K562 (cell line): ENCODE results near the gene IRF9. TPM values are rescaled to one million over a fixed set of nuclear protein-coding genes. Genes with fewer than 3 reads are reported as not detected.

Source experiments
- CC2D1A ChIP-seq: fragments of 450-650 bp; IDR thresholded peaks from 2 replicates; pipeline ENCODE4 v1.6.1; 2017; ENCODE audit warnings: mild to moderate bottlenecking
- E2F4 ChIP-seq: sonication (generic); formaldehyde crosslinking; IDR thresholded peaks from 2 replicates; pipeline ENCODE4 v1.8.0; 2022; ENCODE audit warnings: mild to moderate bottlenecking, low read depth, missing genetic modification reagents
- E2F6 ChIP-seq, 2 experiments: IDR thresholded peaks; 2 replicates each; pipeline ENCODE4 v1.6.1; 2011; ENCODE audit warnings: borderline replicate concordance in 1 of 2, control low read depth in 1 of 2, low read depth in 1 of 2, low read length in 1 of 2, mild to moderate bottlenecking in 1 of 2, mixed read lengths in 1 of 2, moderate library complexity in 1 of 2; ENCODE audit not compliant: insufficient read depth in 1 of 2, insufficient read length in 1 of 2, poor library complexity in 1 of 2, severe bottlenecking in 1 of 2; ENCODE audit errors: extremely low read depth in 1 of 2
- FOXA3 ChIP-seq, 2 experiments: fragments of 450-650 bp in 1 of 2; sonication (generic) in 1 of 2; formaldehyde crosslinking; IDR thresholded peaks in 1 of 2; conservative IDR thresholded peaks in 1 of 2; 2 replicates each; pipeline versions ENCODE4 v1.4.0 to v1.8.0; 2020 to 2022; ENCODE audit warnings: mild to moderate bottlenecking in 2 of 2, missing genetic modification reagents in 1 of 2
- GTF2A2 ChIP-seq: IDR thresholded peaks from 2 replicates; pipeline ENCODE4 v1.6.1; 2016; ENCODE audit warnings: mild to moderate bottlenecking, missing genetic modification characterization, missing compliant biosample characterization
- HMBOX1 ChIP-seq: sonication (generic); IDR thresholded peaks from 2 replicates; pipeline ENCODE4 v1.6.1; 2016
- MLLT1 ChIP-seq, 2 experiments: fragments of 450-650 bp; IDR thresholded peaks; 2 replicates each; pipeline ENCODE4 v1.6.1; 2016
- POLR2AphosphoS5 ChIP-seq: IDR thresholded peaks from 2 replicates; pipeline ENCODE4 v1.6.1; 2011; ENCODE audit warnings: mild to moderate bottlenecking, low read depth, low read length, moderate library complexity; ENCODE audit not compliant: control insufficient read depth, insufficient read depth
- RBBP5 ChIP-seq: fragments of 200-600 bp; sonication (generic); IDR thresholded peaks from 2 replicates; pipeline ENCODE4 v1.6.1; 2012; ENCODE audit warnings: borderline replicate concordance, mild to moderate bottlenecking, low read length, control low read depth, inconsistent platforms; ENCODE audit not compliant: insufficient read depth, poor library complexity, severe bottlenecking
- RFX7 ChIP-seq: fragments of 250-450 bp; sonication (Bioruptor Pico); IDR thresholded peaks from 2 replicates; pipeline ENCODE4 v1.5.1; 2021; ENCODE audit warnings: mild to moderate bottlenecking
- SLC30A9 ChIP-seq: fragments of 250-450 bp; sonication (Bioruptor Pico); IDR thresholded peaks from 2 replicates; pipeline ENCODE4 v1.8.0; 2022; ENCODE audit warnings: mild to moderate bottlenecking, moderate library complexity
- SREBF2 ChIP-seq: sonication (generic); formaldehyde crosslinking; IDR thresholded peaks from 2 replicates; pipeline ENCODE4 v1.4.0; 2020; ENCODE audit warnings: mild to moderate bottlenecking, missing genetic modification reagents
- THRAP3 ChIP-seq: fragments of 450-650 bp; IDR thresholded peaks from 2 replicates; pipeline ENCODE4 v1.6.1; 2016; ENCODE audit warnings: mild to moderate bottlenecking, inconsistent platforms, borderline replicate concordance
- YY1 ChIP-seq, 3 experiments: IDR thresholded peaks; 2 replicates each; pipeline ENCODE4 v1.6.1; 2011; ENCODE audit warnings: low read length in 2 of 3, mild to moderate bottlenecking in 2 of 3, moderate library complexity in 2 of 3, borderline replicate concordance in 1 of 3, control low read depth in 1 of 3, low read depth in 1 of 3; ENCODE audit not compliant: insufficient read depth in 3 of 3, insufficient replicate concordance in 2 of 3, control insufficient read depth in 1 of 3, insufficient read length in 1 of 3; ENCODE audit errors: extremely low read depth in 1 of 3
- ZNF280B ChIP-seq: fragments of 250-450 bp; sonication (Bioruptor Pico); IDR thresholded peaks from 2 replicates; pipeline ENCODE4 v1.5.1; 2021; ENCODE audit warnings: mild to moderate bottlenecking
- ZNF449 ChIP-seq: fragments of 250-450 bp; sonication (Bioruptor Pico); IDR thresholded peaks from 2 replicates; pipeline ENCODE4 v1.8.0; 2022; ENCODE audit warnings: moderate library complexity, mild to moderate bottlenecking, inconsistent platforms
- ZNF780A ChIP-seq: fragments of 250-450 bp; sonication (Bioruptor Pico); IDR thresholded peaks from 2 replicates; pipeline ENCODE4 v1.5.0; 2021; ENCODE audit warnings: mild to moderate bottlenecking
- polyA plus RNA-seq, 8 experiments: library from polyadenylated mRNA; depleted of rRNA in 4 of 8; stranded (reverse) in 5 of 8; unstranded in 3 of 8; fragments of >200 nt; fragmentation: Nextera tagmentation in 2 of 8; fragmentation: Illumina TruSeq in 1 of 8; extraction: Ambion mirVana in 2 of 8; extraction: Trizol in 1 of 8; gene quantifications; 2 replicates each; pipeline versions ENCODE4 v1.2.1 to v1.2.3, GENCODE V29; 2011 to 2014; ENCODE audit warnings: inconsistent platforms in 1 of 8, missing spikeins in 1 of 8
- total RNA-seq, 7 experiments: library from RNA; depleted of rRNA in 6 of 7; stranded (reverse); fragments of >200 nt in 6 of 7; fragmentation: Illumina TruSeq in 2 of 7; extraction: Trizol in 2 of 7; gene quantifications; 2 replicates each; pipeline versions ENCODE4 v1.2.1 to v1.2.3, GENCODE V29; 2011 to 2021; ENCODE audit warnings: low replicate concordance in 1 of 7

The IRF9 gene
- total and polyA plus RNA-seq, 9 of the 15 experiments (the other 6 are each of a cell fraction or from before 2014, with no cell fraction given) = 0.79 to 14.8 (median 6.1) TPM

GRCh38 chr14:24141097-24141880 is 19.8 kb upstream of the IRF9 start, which contains the start of gene EMC9 (continued):
- TF ChIP-seq CC2D1A = peak; percentile 100
- TF ChIP-seq E2F6 (IDR thresholded peaks at IDR 0.05; ENCODE audit: borderline replicate concordance in 1 of 2, extremely low read depth in 1 of 2, insufficient read depth in 1 of 2, insufficient read length in 1 of 2, low read depth in 1 of 2, low read length in 1 of 2, poor library complexity in 1 of 2, severe bottlenecking in 1 of 2) = peak in 1 of 2 experiments; percentile 21
- no peak for TF ChIP-seq ZNF780A (CRISPR knock-in tag)
- no peak for TF ChIP-seq HMBOX1
- no peak for TF ChIP-seq SLC30A9 (CRISPR knock-in tag)
- TF ChIP-seq SREBF2 (CRISPR knock-in tag) = no peak
- TF ChIP-seq YY1 (IDR thresholded peaks at IDR 0.05; ENCODE audit: borderline replicate concordance in 1 of 3, control insufficient read depth in 1 of 3, extremely low read depth in 1 of 3, insufficient read depth in 3 of 3, insufficient read length in 1 of 3, insufficient replicate concordance in 2 of 3, low read depth in 1 of 3, low read length in 2 of 3) = peak in 1 of 3 experiments; percentile 13
- no peak for TF ChIP-seq ZNF449
- TF ChIP-seq E2F4 (CRISPR knock-in tag) = no peak
- TF ChIP-seq RBBP5 = peak; percentile 56
- no peak for TF ChIP-seq THRAP3
- TF ChIP-seq MLLT1 (IDR thresholded peaks at IDR 0.05) = peak in 1 of 2 experiments; percentile 98; a peak in 2 of 4 replicates
- TF ChIP-seq RFX7 (CRISPR knock-in tag) = no peak
- TF ChIP-seq ZNF280B = no peak
- no peak for TF ChIP-seq FOXA3 (CRISPR knock-in tag; conservative IDR thresholded peaks at IDR 0.05 in 1 of 2, IDR thresholded peaks at IDR 0.05 in 1 of 2)
- no peak for TF ChIP-seq GTF2A2 (tag)
- TF ChIP-seq POLR2AphosphoS5 = 0 out of 2 replicates have a peak, but pooled peaks have one; percentile 31
